NCI-H226 (cell line): ENCODE data around the gene BICD1.
"Not testable (repeated sequence)": the region's sequence is repeated elsewhere in the genome, so short reads cannot be mapped to it uniquely, and the experiment has no call there.

Source experiments
- DNase-seq: peaks from one replicate; pipeline ENCODE4 v3.0.0-alpha.2; 2015

Gene BICD1

DNA sequence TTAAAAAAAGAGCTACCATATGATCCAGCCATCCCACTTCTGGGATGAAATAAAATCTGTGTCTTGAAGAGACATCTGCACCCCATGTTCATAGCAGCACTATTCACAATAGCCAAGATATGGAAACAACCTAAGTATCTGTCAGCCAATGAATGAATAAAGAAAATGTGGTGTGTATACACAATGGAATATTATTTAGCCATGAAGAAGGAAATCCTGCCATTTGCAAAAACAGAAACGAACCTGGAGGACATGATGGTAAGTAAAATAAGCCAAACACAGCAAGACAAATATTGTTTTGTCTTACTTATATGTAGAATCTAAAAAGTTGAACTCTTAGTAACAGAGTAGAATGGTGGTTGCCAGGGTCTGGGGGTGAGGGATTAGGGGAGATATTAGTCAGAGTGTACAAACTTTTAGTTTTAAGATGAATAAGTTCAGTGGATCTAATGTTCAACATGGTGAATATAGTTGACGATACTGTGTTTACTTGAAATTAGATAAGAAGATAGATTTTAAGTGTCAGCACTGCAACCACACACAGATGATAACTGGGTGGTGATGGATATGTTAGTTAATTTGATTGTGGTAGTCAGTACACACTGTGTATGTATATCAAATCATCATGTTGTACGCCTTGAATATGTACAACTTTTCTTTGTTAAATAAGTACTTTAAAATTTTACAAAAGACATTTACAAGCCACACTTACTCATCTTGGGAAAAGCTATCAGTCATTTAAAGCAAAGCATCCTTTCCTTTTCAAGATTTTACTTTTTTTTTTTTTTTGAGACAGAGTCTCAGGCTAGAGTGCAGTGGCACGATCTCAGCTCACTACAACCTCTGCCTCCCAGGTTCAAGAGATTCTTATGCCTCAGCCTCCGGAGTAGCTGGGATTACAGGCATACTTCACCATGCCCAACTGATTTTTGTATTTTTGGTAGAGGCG, 89.9 kb downstream of the BICD1 start:
- no peak for DNase-seq

GRCh38 chr12:32197421-32197820, 90.8 kb downstream of the BICD1 start:
- no peak for DNase-seq

- peak; percentile 62 for DNase-seq
These were observed 91.9 kb downstream of the BICD1 start for GRCh38 chr12:32198555-32198954.

DNA sequence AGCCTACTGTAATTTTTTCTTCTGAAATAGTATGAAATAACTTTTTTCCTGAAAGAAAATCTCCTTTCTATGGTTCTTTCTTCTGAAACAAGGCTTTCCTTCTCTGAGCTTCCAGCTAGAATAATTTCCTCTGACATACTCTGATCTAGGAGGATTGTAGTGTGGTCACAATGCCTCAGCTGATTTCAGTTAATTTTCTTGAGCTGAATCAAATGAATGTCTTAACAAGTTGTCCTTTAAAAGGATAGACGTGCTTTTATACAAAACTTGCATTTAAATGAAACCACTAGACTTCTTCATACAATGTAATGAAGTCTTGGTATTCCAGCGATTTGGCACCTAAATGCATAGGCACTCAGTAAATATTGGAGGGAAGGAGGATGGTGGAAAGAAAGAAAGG, 94.4 kb downstream of the BICD1 start:
- DNase-seq: no peak

DNA sequence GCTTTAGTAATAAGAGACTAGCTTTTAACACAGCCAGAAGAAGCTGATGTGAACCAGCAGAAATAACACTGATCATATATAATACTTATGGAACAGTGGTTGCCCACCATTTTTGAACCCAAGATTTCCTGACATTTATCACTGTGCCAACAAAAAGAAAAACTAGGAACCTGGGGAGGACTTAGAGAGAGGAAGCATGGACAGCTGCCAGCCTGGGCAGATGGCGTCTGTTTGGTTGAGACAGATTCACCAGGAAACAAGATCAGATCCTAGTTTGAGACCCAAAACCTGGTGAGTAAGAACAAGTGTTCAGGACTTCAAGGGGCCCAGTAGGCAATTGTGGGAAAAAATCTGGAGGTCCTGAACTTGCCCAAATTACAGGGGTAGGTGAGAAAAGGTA, 95.3 kb downstream of the BICD1 start:
- DNase-seq: no peak

DNA sequence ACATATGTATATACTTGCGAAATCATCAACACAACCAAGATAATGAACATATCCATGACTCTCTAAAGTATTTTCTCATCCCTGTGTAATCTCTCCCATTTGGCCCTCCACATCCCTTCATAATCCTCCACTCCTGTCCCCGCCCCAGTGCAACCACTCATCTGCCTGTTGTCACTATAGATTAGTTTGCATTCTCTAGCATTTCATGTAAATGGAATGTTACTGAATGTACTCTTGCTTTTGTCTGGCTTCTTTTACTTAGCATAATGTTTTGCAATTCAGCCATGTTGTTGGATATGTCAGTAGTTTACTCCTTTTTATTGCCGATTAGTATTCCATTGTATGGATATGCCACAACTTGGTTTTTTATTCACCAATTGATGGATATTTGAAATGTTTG, 99.1 kb downstream of the BICD1 start:
- DNase-seq: no peak

GRCh38 chr12:32208355-32208754, 101.7 kb downstream of the BICD1 start:
- DNase-seq: no peak

GRCh38 chr12:32211066-32211899, 104.6 kb downstream of the BICD1 start:
- DNase-seq: no peak

GRCh38 chr12:32211900-32212156, 105.2 kb downstream of the BICD1 start:
- no peak for DNase-seq

GRCh38 chr12:32214723-32215122, 108.1 kb downstream of the BICD1 start:
- no peak for DNase-seq

GRCh38 chr12:32217354-32218310, 111.0 kb downstream of the BICD1 start:
- peak; percentile 60 for DNase-seq

GRCh38 chr12:32223941-32224340, 117.3 kb downstream of the BICD1 start:
- no peak for DNase-seq

- peak; percentile 48 for DNase-seq
These were observed 120.1 kb downstream of the BICD1 start for GRCh38 chr12:32226768-32227167.

GRCh38 chr12:32229971-32230612, 123.4 kb downstream of the BICD1 start:
- DNase-seq: no peak

- DNase-seq: no peak
These were observed 124.0 kb downstream of the BICD1 start for GRCh38 chr12:32230613-32230993.

DNA sequence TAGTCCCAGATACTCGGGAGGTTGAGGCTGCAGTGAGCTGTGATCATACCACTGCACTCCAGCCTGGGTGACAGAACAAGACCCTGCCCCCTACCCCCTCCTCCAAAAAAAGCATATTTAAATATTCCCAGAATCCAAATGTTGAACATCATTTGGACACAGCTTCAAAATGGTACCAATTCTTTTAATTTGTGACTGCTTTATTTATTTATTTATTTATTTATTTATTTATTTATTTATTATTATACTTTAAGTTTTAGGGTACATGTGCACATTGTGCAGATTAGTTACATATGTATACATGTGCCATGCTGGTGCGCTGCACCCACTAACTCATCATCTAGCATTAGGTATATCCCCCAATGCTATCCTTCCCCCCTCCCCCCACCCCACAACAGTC, 124.7 kb downstream of the BICD1 start:
- DNase-seq: not testable (repeated sequence)

DNA sequence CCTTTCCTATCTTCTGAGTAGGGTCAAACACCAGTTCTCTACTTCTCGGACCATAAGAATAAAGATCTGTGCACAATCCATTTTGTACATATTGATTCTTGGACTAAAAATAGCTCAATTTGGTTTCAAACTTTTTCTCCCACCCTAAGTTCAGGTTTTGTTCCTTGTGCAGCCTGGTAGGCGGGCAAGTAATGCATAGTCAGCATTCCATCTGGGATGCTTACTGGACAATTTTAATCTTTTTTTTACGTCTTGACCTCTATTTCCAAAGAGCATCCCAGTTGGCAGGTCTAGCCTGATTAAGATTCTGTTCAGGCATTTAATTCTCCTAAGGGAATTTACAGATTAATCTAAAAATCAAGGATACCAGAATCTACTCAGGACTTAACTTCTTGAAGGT, 126.9 kb downstream of the BICD1 start:
- DNase-seq: no peak

DNA sequence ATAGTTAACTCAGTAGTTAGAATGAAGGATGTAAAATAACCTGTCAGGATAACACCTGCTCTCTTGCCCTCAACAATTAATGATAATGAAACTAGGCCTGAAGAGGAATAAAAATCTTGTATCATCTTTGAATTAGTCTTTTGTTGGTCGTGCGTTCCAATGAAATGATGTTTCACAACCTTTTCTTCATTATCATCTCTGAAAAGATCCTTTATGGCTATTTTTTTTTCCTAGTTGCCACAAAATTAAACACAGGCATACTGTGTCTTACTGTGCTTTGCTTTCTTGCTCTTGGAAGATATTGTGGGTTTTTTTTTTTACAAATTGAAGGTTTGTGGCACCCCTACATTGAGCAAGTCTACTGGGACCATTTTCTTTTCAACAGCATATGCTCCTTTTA, 128.6 kb downstream of the BICD1 start:
- DNase-seq: no peak

DNA sequence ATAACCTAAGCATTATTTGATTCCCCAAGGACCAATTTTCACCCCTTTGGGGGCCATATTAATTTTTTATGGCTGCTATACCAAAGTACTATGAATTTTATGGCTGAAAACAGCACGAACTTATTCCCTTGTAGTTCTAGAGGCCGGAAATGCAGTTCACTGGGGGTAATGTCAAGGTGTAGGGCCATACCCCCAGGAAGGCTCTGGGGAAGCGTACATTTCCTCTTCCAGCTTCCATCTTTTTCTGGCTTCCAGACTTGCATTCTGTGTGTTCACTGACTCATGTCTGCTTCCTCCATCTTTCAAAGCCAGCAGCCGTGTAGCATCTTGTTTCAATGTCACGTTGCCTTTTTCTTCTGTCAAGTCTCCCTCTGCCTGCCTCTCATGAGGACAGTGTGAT, 133.5 kb downstream of the BICD1 start:
- no peak for DNase-seq

DNA sequence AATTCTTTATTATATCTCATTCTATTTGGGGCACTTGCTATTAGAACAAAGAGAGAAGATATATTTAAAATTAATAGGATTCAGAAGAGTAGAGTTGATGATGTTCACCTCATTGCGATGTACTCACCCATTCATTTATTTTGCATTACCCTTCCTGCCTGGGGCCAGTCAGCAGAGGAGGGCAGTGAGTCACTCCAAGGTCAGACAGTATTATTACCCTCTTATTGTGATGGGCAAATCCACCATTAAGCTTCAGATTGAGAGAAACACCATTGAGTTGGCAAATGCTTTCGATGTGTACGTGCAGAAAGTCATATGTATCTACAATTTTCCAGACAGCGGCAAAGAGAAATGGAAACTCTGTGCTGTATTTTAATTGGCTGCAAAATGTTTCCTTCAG, 134.2 kb downstream of the BICD1 start:
- DNase-seq: peak; percentile 24

GRCh38 chr12:32242641-32243040, 136.0 kb downstream of the BICD1 start:
- DNase-seq: no peak

- no peak for DNase-seq
These were observed 141.9 kb downstream of the BICD1 start for GRCh38 chr12:32248441-32249140.
